Neural cell (in vitro differentiated cells): ENCODE measurements around the gene ZNF785. TPM values are rescaled to one million over a fixed set of nuclear protein-coding genes. Genes with fewer than 3 reads are reported as not detected.

Experiments used
- H2AFZ ChIP-seq: fragments of 200-600, 300-800 bp; sonication (generic), shearing (Covaris generic); 2 replicates; pipeline ENCODE4 v1.6.0; 2014; ENCODE audit warnings: low read depth, mild to moderate bottlenecking, antibody characterized with exemption, low read length, moderate library complexity
- H3F3A ChIP-seq: fragments of 200-600 bp; shearing (Covaris generic); 2 replicates; pipeline ENCODE4 v1.6.1; 2016; ENCODE audit warnings: mild to moderate bottlenecking, moderate library complexity, mixed read lengths, antibody characterized with exemption, low read length; ENCODE audit not compliant: insufficient read depth, poor library complexity, severe bottlenecking
- H3K27ac ChIP-seq: fragments of 200-600, 300-800 bp; sonication (generic), shearing (Covaris generic); 2 replicates; pipeline ENCODE4 v1.5.1; 2014; ENCODE audit warnings: mild to moderate bottlenecking, low read length, moderate library complexity
- H3K27me3 ChIP-seq: fragments of 300-800, 200-600 bp; sonication (generic), shearing (Covaris generic); 2 replicates; pipeline ENCODE4 v1.6.0; 2014; ENCODE audit warnings: mild to moderate bottlenecking, low read depth, low read length, moderate library complexity; ENCODE audit not compliant: insufficient read depth
- H3K36me3 ChIP-seq: fragments of 300-800, 200-600 bp; sonication (generic), shearing (Covaris generic); 2 replicates; pipeline ENCODE4 v1.5.1; 2014; ENCODE audit warnings: mild to moderate bottlenecking, antibody characterized with exemption, low read length, moderate library complexity; ENCODE audit not compliant: insufficient read depth
- H3K4me2 ChIP-seq: fragments of 300-800, 200-600 bp; sonication (generic), shearing (Covaris generic); 2 replicates; pipeline ENCODE4 v1.6.0; 2014; ENCODE audit warnings: mild to moderate bottlenecking, low read length
- H3K4me3 ChIP-seq: fragments of 300-800, 200-600 bp; sonication (generic), shearing (Covaris generic); 2 replicates; pipeline ENCODE4 v1.5.1; 2014; ENCODE audit warnings: mild to moderate bottlenecking, low read length, moderate library complexity
- H3K79me2 ChIP-seq: fragments of 200-600 bp; shearing (Covaris generic); replicated peaks from 2 replicates; pipeline ENCODE4 v1.6.0; 2014; ENCODE audit warnings: mild to moderate bottlenecking, low read length, moderate library complexity; ENCODE audit not compliant: insufficient read depth
- H3K9ac ChIP-seq: fragments of 300-800, 200-600 bp; sonication (generic), shearing (Covaris generic); 2 replicates; pipeline ENCODE4 v1.6.1; 2016; ENCODE audit warnings: mild to moderate bottlenecking, low read length, mixed read lengths
- H3K9me2 ChIP-seq: fragments of 200-600 bp; shearing (Covaris generic); 2 replicates; pipeline ENCODE4 v1.6.1; 2016; ENCODE audit warnings: mild to moderate bottlenecking, low read length, mixed read lengths; ENCODE audit not compliant: insufficient read depth
- H3K9me3 ChIP-seq: fragments of 200-600, 300-800 bp; sonication (generic), shearing (Covaris generic); 2 replicates; pipeline ENCODE4 v1.6.1; 2016; ENCODE audit warnings: mild to moderate bottlenecking, mixed run types, low read length, moderate library complexity, mixed read lengths
- H4K20me1 ChIP-seq: fragments of 200-600 bp; shearing (Covaris generic); 2 replicates; pipeline ENCODE4 v1.6.1; 2016; ENCODE audit warnings: mild to moderate bottlenecking, mixed run types; ENCODE audit not compliant: insufficient read depth
- CTCF ChIP-seq: fragments of 450-650 bp; IDR thresholded peaks from 2 replicates; pipeline ENCODE4 v1.5.1; 2014; ENCODE audit warnings: antibody characterized with exemption, mild to moderate bottlenecking, moderate library complexity; ENCODE audit not compliant: poor library complexity, severe bottlenecking
- EP300 ChIP-seq: fragments of 450-650 bp; conservative IDR thresholded peaks from 2 replicates; pipeline ENCODE4 v1.6.1; 2014; ENCODE audit warnings: antibody characterized with exemption, mild to moderate bottlenecking, moderate library complexity; ENCODE audit not compliant: poor library complexity, severe bottlenecking
- EZH2 ChIP-seq: fragments of 200-600, 300-800 bp; shearing (Covaris generic), sonication (generic); IDR thresholded peaks from 2 replicates; pipeline ENCODE4 v1.6.1; 2014; ENCODE audit warnings: antibody characterized with exemption, low read length, borderline replicate concordance, mild to moderate bottlenecking; ENCODE audit not compliant: insufficient read depth, poor library complexity, severe bottlenecking
- MXI1 ChIP-seq: fragments of 450-650 bp; conservative IDR thresholded peaks from 2 replicates; pipeline ENCODE4 v1.6.1; 2014; ENCODE audit warnings: antibody characterized with exemption, mild to moderate bottlenecking; ENCODE audit not compliant: poor library complexity, severe bottlenecking
- POLR2AphosphoS5 ChIP-seq: IDR thresholded peaks from 2 replicates; pipeline ENCODE4 v1.6.1; 2012
- RAD21 ChIP-seq: fragments of 450-650 bp; conservative IDR thresholded peaks from 2 replicates; pipeline ENCODE4 v1.6.1; 2014; ENCODE audit warnings: antibody characterized with exemption, mild to moderate bottlenecking, moderate library complexity
- REST ChIP-seq: IDR thresholded peaks from 2 replicates; pipeline ENCODE4 v1.6.1; 2012; ENCODE audit warnings: borderline replicate concordance
- SMC3 ChIP-seq: fragments of 450-650 bp; conservative IDR thresholded peaks from 2 replicates; pipeline ENCODE4 v1.6.1; 2014; ENCODE audit warnings: antibody characterized with exemption, mild to moderate bottlenecking, moderate library complexity; ENCODE audit not compliant: poor library complexity
- TAF1 ChIP-seq: IDR thresholded peaks from 2 replicates; pipeline ENCODE4 v1.6.1; 2012; ENCODE audit warnings: low read depth
- polyA plus RNA-seq: library from polyadenylated mRNA; depleted of rRNA; stranded (reverse); fragments of >200 nt; gene quantifications from 2 replicates; pipeline ENCODE4 v1.2.3, GENCODE V29; 2014

ZNF785 gene
- polyA plus RNA-seq, 1 donor from 2014 or later, result 26.4 TPM

GRCh38 chr16:30621765-30622164 is 36.3 kb upstream of the ZNF785 start:
- Histone ChIP-seq H3K9me3 (no peaks in the 10 kb centered on the region), H3K9ac (no peak overlapping the region), H3K4me3 (no peak overlapping the region), H4K20me1 (no peaks in the 10 kb centered on the region), H3K36me3 (no peaks in the 10 kb centered on the region), H3K79me2 (no peaks in the 10 kb centered on the region), H2AFZ (no peak overlapping the region), H3K9me2 (no peaks in the 10 kb centered on the region), H3F3A (no peaks in the 10 kb centered on the region), H3K4me2 (no peak overlapping the region), H3K27ac (no peak overlapping the region), H3K27me3 (no peaks in the 10 kb centered on the region)
- no peak for TF ChIP-seq MXI1
- TF ChIP-seq TAF1, result no peak
- no peak for TF ChIP-seq POLR2AphosphoS5
- TF ChIP-seq EZH2, result no peak
- no peak for TF ChIP-seq REST
- no peak for TF ChIP-seq SMC3
- TF ChIP-seq CTCF, result no peak
- no peak for TF ChIP-seq RAD21
- no peak for TF ChIP-seq EP300

- Histone ChIP-seq H3K79me2 (no peaks in the 10 kb centered on the region), H3K9me3 (no peaks in the 10 kb centered on the region), H3K4me3 (no peak overlapping the region), H3F3A (no peaks in the 10 kb centered on the region), H3K36me3 (no peaks in the 10 kb centered on the region), H3K4me2 (no peak overlapping the region), H2AFZ (no peak overlapping the region), H4K20me1 (no peaks in the 10 kb centered on the region), H3K27me3 (no peaks in the 10 kb centered on the region), H3K27ac (no peak overlapping the region), H3K9me2 (no peaks in the 10 kb centered on the region), H3K9ac (no peak overlapping the region)
- TF ChIP-seq SMC3, result no peak
- no peak for TF ChIP-seq CTCF
- TF ChIP-seq MXI1, result no peak
- no peak for TF ChIP-seq REST
- TF ChIP-seq EZH2, result no peak
- TF ChIP-seq EP300, result no peak
- TF ChIP-seq TAF1, result no peak
- no peak for TF ChIP-seq POLR2AphosphoS5
- TF ChIP-seq RAD21, result no peak
Observed at GRCh38 chr16:30620169-30620568, 34.7 kb upstream of the ZNF785 start.
